Endothelial cell (in vitro differentiated cells): Measurements from ENCODE around the gene TEC. TPM values are rescaled to one million over a fixed set of nuclear protein-coding genes. Genes with fewer than 3 reads are reported as not detected.

Source experiments
- DNase-seq: peaks from one replicate; pipeline ENCODE4 v3.0.0; 2021; ENCODE audit warnings: low spot score
- H3K27ac Mint-ChIP-seq: one replicate; pipeline ENCODE4 v1.8.0; 2021; ENCODE audit warnings: mixed read lengths, inconsistent platforms; ENCODE audit not compliant: unreplicated experiment
- H3K27me3 Mint-ChIP-seq: one replicate; pipeline ENCODE4 v1.8.0; 2021; ENCODE audit warnings: mild to moderate bottlenecking, moderate library complexity, mixed read lengths, inconsistent platforms; ENCODE audit not compliant: unreplicated experiment
- H3K36me3 Mint-ChIP-seq: one replicate; pipeline ENCODE4 v1.8.0; 2021; ENCODE audit warnings: mild to moderate bottlenecking, low read depth, mixed read lengths, inconsistent platforms; ENCODE audit not compliant: unreplicated experiment
- H3K4me1 Mint-ChIP-seq: one replicate; pipeline ENCODE4 v1.8.0; 2021; ENCODE audit warnings: mild to moderate bottlenecking, mixed read lengths, inconsistent platforms; ENCODE audit not compliant: unreplicated experiment
- H3K4me3 Mint-ChIP-seq: one replicate; pipeline ENCODE4 v1.8.0; 2021; ENCODE audit warnings: mild to moderate bottlenecking, mixed read lengths, inconsistent platforms; ENCODE audit not compliant: unreplicated experiment
- H3K9me3 Mint-ChIP-seq: one replicate; pipeline ENCODE4 v1.8.0; 2021; ENCODE audit warnings: mixed read lengths, inconsistent platforms; ENCODE audit not compliant: unreplicated experiment
- total RNA-seq: library from RNA; stranded (reverse); fragmentation: NEBNext Ultra II Directional; extraction: Animal tissue kit (Norgen Biotek cat#: 25700); gene quantifications from one replicate; pipeline ENCODE4 v1.2.1, GENCODE V29; 2021; ENCODE audit not compliant: unreplicated experiment
- TF ChIP-seq, protein P1 (sequence below): fragments of 200-600 bp; sonication (generic); IDR thresholded peaks from one replicate; pipeline ENCODE4 v1.5.0; 2021; ENCODE audit warnings: antibody characterized with exemption; ENCODE audit not compliant: unreplicated experiment

Gene TEC
- total RNA-seq, 1 donor from 2014 or later = 1.9 TPM

DNA sequence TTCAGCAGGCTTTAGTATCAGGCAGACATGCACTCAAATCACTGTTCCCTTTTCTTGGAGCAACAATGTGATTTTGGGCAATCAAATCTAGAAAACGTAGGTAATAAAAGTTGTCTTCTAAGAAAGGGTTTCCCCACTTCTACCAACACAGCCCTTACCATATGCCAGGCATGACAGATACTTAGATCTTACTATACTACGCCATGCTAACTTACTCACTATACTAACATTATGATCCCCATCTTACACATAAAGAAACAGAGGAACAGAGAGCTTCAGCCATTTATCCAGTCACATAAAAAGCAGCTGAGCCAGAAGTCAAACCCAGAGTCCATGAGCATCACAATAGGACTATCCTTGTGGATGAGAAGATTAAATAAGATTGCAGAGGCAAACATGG lies 144.8 kb downstream of the TEC start:
- H3K4me3 Mint-ChIP-seq = no peak overlapping the region
- TF ChIP-seq, protein P1, sequence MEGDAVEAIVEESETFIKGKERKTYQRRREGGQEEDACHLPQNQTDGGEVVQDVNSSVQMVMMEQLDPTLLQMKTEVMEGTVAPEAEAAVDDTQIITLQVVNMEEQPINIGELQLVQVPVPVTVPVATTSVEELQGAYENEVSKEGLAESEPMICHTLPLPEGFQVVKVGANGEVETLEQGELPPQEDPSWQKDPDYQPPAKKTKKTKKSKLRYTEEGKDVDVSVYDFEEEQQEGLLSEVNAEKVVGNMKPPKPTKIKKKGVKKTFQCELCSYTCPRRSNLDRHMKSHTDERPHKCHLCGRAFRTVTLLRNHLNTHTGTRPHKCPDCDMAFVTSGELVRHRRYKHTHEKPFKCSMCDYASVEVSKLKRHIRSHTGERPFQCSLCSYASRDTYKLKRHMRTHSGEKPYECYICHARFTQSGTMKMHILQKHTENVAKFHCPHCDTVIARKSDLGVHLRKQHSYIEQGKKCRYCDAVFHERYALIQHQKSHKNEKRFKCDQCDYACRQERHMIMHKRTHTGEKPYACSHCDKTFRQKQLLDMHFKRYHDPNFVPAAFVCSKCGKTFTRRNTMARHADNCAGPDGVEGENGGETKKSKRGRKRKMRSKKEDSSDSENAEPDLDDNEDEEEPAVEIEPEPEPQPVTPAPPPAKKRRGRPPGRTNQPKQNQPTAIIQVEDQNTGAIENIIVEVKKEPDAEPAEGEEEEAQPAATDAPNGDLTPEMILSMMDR = no peak

DNA sequence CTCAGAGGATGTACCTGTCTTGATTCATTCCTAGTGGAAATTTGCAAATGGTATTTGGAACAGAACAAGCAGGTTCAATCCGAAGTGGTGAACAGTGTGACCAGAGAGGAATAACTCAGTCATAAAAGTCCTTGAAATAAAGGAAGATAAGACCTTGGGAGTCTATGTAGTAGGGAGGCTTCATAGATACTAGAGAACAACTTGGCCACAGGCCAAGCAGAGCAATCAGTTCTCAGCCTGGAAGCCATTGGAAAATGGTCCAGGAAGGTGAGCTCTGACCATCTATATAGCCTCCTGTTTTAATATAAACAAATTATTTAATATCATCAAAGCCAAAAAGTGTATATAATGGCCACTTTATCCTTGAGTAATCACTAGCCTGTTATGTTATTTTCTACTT lies 146.9 kb downstream of the TEC start:
- Mint-ChIP-seq H3K27ac (no peak overlapping the region), H3K36me3 (no peaks in the 10 kb centered on the region), H3K27me3 (peaks cover 1% of the 10 kb centered on the region), H3K9me3 (no peaks in the 10 kb centered on the region), H3K4me3 (no peak overlapping the region), H3K4me1 (no peaks in the 10 kb centered on the region)
- TF ChIP-seq, protein P1 = no peak
- no peak for DNase-seq

More for the DNA sequence above, 144.8 kb downstream of the TEC start:
- peaks cover 1% of the 10 kb centered on the region for H3K27me3 Mint-ChIP-seq
- no peaks in the 10 kb centered on the region for H3K4me1 Mint-ChIP-seq
- H3K9me3 Mint-ChIP-seq = no peaks in the 10 kb centered on the region
- no peak for DNase-seq
- no peaks in the 10 kb centered on the region for H3K36me3 Mint-ChIP-seq
- H3K27ac Mint-ChIP-seq = no peak overlapping the region

DNA sequence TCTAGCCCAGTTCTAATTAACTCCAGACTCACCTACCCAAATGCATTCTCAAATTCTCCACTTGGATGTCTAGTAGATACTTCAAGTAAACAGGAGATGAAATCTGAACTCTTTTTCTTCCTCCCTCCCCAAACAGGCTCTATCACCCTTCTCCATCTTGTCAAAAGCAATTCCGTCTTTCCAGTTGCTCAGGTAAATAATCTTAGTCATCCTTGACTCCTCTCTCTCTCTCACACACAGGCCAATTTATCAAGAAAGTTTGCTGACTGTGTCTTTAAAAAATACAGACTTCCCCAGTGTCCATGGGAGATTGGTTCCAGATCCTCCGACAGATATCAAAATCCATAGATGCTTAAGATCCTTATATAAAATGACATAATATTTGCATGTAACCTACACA lies 148.5 kb downstream of the TEC start:
- Mint-ChIP-seq H3K27ac (no peak overlapping the region), H3K36me3 (no peaks in the 10 kb centered on the region), H3K27me3 (peaks cover 1% of the 10 kb centered on the region), H3K4me1 (no peaks in the 10 kb centered on the region), H3K4me3 (no peak overlapping the region), H3K9me3 (no peaks in the 10 kb centered on the region)
- no peak for DNase-seq
- TF ChIP-seq, protein P1 = no peak

DNA sequence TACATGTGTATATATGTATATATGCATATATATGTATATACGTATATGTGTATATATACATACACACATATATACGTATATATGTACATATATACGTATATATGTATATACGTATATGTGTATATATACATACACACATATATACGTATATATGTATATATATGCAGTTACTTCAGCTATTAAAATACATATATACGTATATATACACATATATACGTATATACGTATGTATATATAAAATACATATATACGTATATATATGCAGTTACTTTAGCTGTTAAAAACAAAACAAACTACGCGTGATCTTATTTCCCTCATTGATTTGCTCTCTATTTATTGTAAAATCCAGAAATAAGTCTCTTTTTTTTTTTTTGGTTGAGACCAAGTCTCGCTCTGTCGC lies 149.5 kb downstream of the TEC start:
- Mint-ChIP-seq H3K4me3 (no peak overlapping the region), H3K36me3 (no peaks in the 10 kb centered on the region), H3K4me1 (no peaks in the 10 kb centered on the region), H3K27me3 (peaks cover 1% of the 10 kb centered on the region), H3K27ac (no peak overlapping the region), H3K9me3 (no peaks in the 10 kb centered on the region)
- TF ChIP-seq, protein P1 = no peak
- DNase-seq = no peak

DNA sequence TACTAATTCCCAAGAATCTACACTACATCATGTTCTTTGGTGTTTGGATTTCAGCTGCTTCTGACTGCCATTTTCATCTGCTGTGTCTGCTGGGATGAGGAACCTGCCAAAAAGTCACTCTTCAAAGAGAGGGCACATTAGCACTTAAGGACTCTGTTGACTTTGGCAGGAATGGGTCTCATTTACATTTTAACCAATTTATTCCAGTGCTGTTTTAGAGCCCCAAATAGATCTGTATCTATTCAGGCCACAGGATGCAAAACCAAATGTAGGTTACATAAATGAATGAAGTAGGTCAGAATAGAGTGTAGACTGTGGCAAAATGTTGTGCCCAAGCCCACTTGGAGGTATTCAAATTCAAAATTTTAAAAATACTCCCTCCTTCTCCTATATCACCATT lies 150.0 kb downstream of the TEC start:
- Mint-ChIP-seq H3K27me3 (peaks cover 1% of the 10 kb centered on the region), H3K4me3 (no peak overlapping the region)
- no peak for DNase-seq

More for the DNA sequence above, 150.0 kb downstream of the TEC start:
- Mint-ChIP-seq H3K36me3 (no peaks in the 10 kb centered on the region), H3K9me3 (no peaks in the 10 kb centered on the region), H3K27ac (no peak overlapping the region), H3K4me1 (no peaks in the 10 kb centered on the region)
- TF ChIP-seq, protein P1 = no peak
